ENCODE data around the gene WDR43. TPM values are rescaled to one million over a fixed set of nuclear protein-coding genes. Genes with fewer than 3 reads are reported as not detected.
"Not testable (repeated sequence)": the region's sequence is repeated elsewhere in the genome, so short reads cannot be mapped to it uniquely, and the experiment has no call there.

WDR43 gene
- total and polyA plus RNA-seq, 7 donors = 8.4 to 45.3 (median 24.9) TPM

DNA sequence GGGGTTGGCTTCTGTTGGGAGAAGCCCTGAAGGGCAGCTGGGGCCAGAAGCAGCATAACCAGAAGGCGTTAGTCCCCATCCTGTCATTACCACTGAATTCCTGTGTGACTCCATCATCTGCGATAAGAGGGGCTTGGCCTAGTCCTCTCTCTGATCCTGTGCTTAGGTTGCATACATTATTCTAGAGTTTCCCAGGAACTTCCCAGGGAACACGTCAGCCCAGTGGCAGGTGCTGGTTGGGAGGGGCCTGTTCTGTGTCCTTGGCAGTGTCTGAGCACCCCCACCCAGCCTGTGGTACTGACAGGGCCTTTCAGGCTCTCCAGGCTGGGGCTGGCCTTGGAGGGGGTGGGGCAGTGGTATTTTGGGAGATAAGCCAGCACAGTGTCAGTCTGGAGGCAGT lies 82.1 kb downstream of the WDR43 start:
- Histone ChIP-seq H3K27me3 (no peaks in the 10 kb centered on the region), H3K36me3 (no peaks in the 10 kb centered on the region), H3K27ac (no peak overlapping the region), H3K9me3 (no peaks in the 10 kb centered on the region), H3K4me3 (no peak overlapping the region), H3K4me1 (peaks cover 0 to 27% (median 18%) of the 10 kb centered on the region in 4 donors)
- TF ChIP-seq POLR2AphosphoS5 (IDR thresholded peaks at IDR 0.05) (no peak), EP300 (IDR thresholded peaks at IDR 0.05) (no peak), POLR2A (IDR thresholded peaks at IDR 0.05) (no peak)
- TF ChIP-seq, protein P1, sequence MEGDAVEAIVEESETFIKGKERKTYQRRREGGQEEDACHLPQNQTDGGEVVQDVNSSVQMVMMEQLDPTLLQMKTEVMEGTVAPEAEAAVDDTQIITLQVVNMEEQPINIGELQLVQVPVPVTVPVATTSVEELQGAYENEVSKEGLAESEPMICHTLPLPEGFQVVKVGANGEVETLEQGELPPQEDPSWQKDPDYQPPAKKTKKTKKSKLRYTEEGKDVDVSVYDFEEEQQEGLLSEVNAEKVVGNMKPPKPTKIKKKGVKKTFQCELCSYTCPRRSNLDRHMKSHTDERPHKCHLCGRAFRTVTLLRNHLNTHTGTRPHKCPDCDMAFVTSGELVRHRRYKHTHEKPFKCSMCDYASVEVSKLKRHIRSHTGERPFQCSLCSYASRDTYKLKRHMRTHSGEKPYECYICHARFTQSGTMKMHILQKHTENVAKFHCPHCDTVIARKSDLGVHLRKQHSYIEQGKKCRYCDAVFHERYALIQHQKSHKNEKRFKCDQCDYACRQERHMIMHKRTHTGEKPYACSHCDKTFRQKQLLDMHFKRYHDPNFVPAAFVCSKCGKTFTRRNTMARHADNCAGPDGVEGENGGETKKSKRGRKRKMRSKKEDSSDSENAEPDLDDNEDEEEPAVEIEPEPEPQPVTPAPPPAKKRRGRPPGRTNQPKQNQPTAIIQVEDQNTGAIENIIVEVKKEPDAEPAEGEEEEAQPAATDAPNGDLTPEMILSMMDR (IDR thresholded peaks at IDR 0.05) = no peak
- DNase-seq = peak; percentile 56
- intact Hi-C loops (cut with DNase I) = no loop called here
- WGBS, 2 donors = 56 to 84% methylated on average over 3 of the region's 3 CpGs

- TF ChIP-seq POLR2AphosphoS5 (IDR thresholded peaks at IDR 0.05) (no peak), POLR2A (IDR thresholded peaks at IDR 0.05) (no peak), EP300 (IDR thresholded peaks at IDR 0.05) (no peak)
- Histone ChIP-seq H3K36me3 (no peaks in the 10 kb centered on the region), H3K4me1 (peaks cover 0 to 34% (median 26%) of the 10 kb centered on the region in 4 donors), H3K4me3 (no peak overlapping the region), H3K9me3 (no peaks in the 10 kb centered on the region), H3K27me3 (no peaks in the 10 kb centered on the region), H3K27ac (no peak overlapping the region)
- WGBS, 2 donors = 89 to 90% methylated on average over 10 of the region's 10 CpGs
- peak; percentile 49 for DNase-seq
- intact Hi-C loops (cut with DNase I) = no loop called here
Observed at GRCh38 chr2:28977176-28977875, 82.9 kb downstream of the WDR43 start.

DNA sequence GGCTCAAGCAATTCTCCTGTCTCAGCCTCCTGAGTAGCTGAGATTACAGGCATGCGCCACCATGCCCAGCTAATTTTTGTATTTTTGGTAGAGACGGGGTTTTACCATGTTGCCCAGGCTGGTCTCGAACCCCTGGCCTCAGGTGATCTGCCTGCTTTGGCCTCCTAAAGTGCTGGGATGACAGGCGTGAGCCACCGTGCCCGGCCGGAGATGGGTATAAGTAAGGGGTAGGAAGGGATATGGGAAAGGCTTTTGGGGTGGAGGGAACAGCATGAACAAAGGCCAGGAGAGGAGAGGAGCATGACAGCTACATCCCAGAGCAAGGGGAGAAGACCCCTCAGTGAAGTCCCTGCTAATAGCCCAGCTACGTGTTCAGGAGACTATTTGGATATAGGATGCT lies 83.5 kb downstream of the WDR43 start:
- peaks cover 0 to 39% (median 30%) of the 10 kb centered on the region in 4 donors for H3K4me1 ChIP-seq
- H3K4me3 ChIP-seq; H3K27me3 ChIP-seq; H3K36me3 ChIP-seq; H3K27ac ChIP-seq; H3K9me3 ChIP-seq; intact Hi-C loops (cut with DNase I): not testable (repeated sequence)
- peak; percentile 29 for DNase-seq
- 84 to 93% methylated on average over 8 of the region's 8 CpGs for WGBS, 2 donors

DNA sequence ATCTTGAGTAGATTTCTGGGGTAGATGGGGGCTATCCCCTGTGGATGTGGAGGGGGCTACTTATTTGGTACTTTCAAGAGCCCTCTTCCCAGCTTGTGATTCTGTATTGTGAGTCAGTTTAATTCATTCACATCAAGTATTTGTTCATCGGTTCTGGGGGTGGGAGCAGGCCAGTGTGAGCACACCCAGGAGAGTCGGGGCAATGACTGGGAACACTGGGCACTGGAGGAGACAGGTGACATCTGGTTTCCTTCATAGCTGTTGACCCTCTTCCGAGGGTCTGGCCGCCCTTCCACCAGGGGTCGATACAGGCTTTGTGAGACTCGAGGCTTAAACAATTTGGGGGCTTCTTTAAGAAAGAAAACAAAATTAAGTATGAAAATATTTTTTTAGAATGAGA lies 84.1 kb downstream of the WDR43 start:
- intact Hi-C loops (cut with DNase I) = no loop called here
- no peak for DNase-seq

GRCh38 chr2:28979041-28979440 lies 84.6 kb downstream of the WDR43 start:
- Histone ChIP-seq H3K4me3 (no peak overlapping the region), H3K36me3 (no peaks in the 10 kb centered on the region), H3K27me3 (no peaks in the 10 kb centered on the region), H3K27ac (no peak overlapping the region), H3K9me3 (no peaks in the 10 kb centered on the region), H3K4me1 (peaks cover 0 to 47% (median 37%) of the 10 kb centered on the region in 4 donors)
- DNase-seq = peak; percentile 48
- intact Hi-C loops (cut with DNase I) = no loop called here
- WGBS, 2 donors = 66 to 72% methylated on average over 7 of the region's 7 CpGs
- TF ChIP-seq POLR2AphosphoS5 (IDR thresholded peaks at IDR 0.05) (no peak), POLR2A (IDR thresholded peaks at IDR 0.05) (no peak), EP300 (IDR thresholded peaks at IDR 0.05) (no peak)
- TF ChIP-seq, protein P1 (IDR thresholded peaks at IDR 0.05) = no peak

More for the DNA sequence above, 84.1 kb downstream of the WDR43 start:
- Histone ChIP-seq H3K36me3 (no peaks in the 10 kb centered on the region), H3K4me1 (peaks cover 0 to 43% (median 33%) of the 10 kb centered on the region in 4 donors), H3K9me3 (no peaks in the 10 kb centered on the region), H3K4me3 (no peak overlapping the region), H3K27ac (no peak overlapping the region), H3K27me3 (no peaks in the 10 kb centered on the region)
- TF ChIP-seq POLR2AphosphoS5 (IDR thresholded peaks at IDR 0.05) (no peak), POLR2A (IDR thresholded peaks at IDR 0.05) (no peak), EP300 (IDR thresholded peaks at IDR 0.05) (no peak)
- TF ChIP-seq, protein P1 (IDR thresholded peaks at IDR 0.05) = no peak
- WGBS, 2 donors = 73 to 83% methylated on average over 6 of the region's 6 CpGs

Data from sigmoid colon (tissue), 7 donors.